Right ventricle myocardium inferior (tissue), 1 donor: ENCODE results near the gene TSC22D4. TPM values are rescaled to one million over a fixed set of nuclear protein-coding genes. Genes with fewer than 3 reads are reported as not detected.
"Not testable (repeated sequence)": the region's sequence is repeated elsewhere in the genome, so short reads cannot be mapped to it uniquely, and the experiment has no call there.

Experiments
- ATAC-seq: fragments of 200-7000 bp; cut with Tn5 transposase; one replicate; pipeline ENCODE4 v1.9.1; 2020; ENCODE audit warnings: mild to moderate bottlenecking, moderate library complexity
- DNase-seq: peaks from one replicate; pipeline ENCODE4 v3.0.0; 2021; ENCODE audit errors: missing footprints
- intact Hi-C: fragments of 100-400 bp; cut with DNase I; formaldehyde crosslinking; loops from one replicate; pipeline ENCODE4 v1.11.0; 2022
- long read RNA-seq: library from polyadenylated mRNA; unstranded; transcript quantifications from one replicate; pipeline ENCODE4 v2.0.0, GENCODE V29; 2021
- total RNA-seq: library from RNA; stranded (reverse); fragmentation: NEBNext Ultra II Directional; extraction: Animal tissue kit (Norgen Biotek cat#: 25700); gene quantifications from one replicate; pipeline ENCODE4 v1.2.1, GENCODE V29; 2021
- donor health status: DM: no; HTN: yes; CAD: no; lungs with severe emphysema.

The TSC22D4 gene
- total RNA-seq: 50.3 TPM
- long read RNA-seq, transcript TSC22D4-201 (5 exons, 2,383 nt): major isoform, 15 of 30 reads
- long read RNA-seq, partial matches to known transcripts: 13 of 30 reads
- long read RNA-seq, other reads (novel, unspliced or antisense): 2 of 30 reads

- ATAC-seq (peak; percentile 92), DNase-seq (peak; percentile 97)
- intact Hi-C loops: loop anchor here (1.0 kb wide), 1 partner anchor 10 kb away; no protein-coding TSS in a partner anchor
Measured at GRCh38 chr7:100478958-100479660, at the start of gene TSC22D4. TSC22D4 (minus strand) TSS chr7:100479214; CDS start chr7:100478038, 1,176 bp downstream.

GRCh38 chr7:100528108-100528866, 49.3 kb upstream of the TSC22D4 start:
- intact Hi-C loops, ATAC-seq, DNase-seq: not testable (repeated sequence)

GRCh38 chr7:100523192-100523591, 44.2 kb upstream of the TSC22D4 start:
- not testable (repeated sequence) for DNase-seq

GRCh38 chr7:100521909-100522593, 43.0 kb upstream of the TSC22D4 start:
- intact Hi-C loops, DNase-seq, ATAC-seq: not testable (repeated sequence)

More at GRCh38 chr7:100523192-100523591, 44.2 kb upstream of the TSC22D4 start:
- intact Hi-C loops, ATAC-seq: not testable (repeated sequence)

GRCh38 chr7:100521076-100521475, 42.1 kb upstream of the TSC22D4 start:
- DNase-seq (no peak), ATAC-seq (no peak)
- intact Hi-C loops: no loop called here

- no peak for ATAC-seq
- no peak for DNase-seq
- intact Hi-C loops: no loop called here
Measured at GRCh38 chr7:100520138-100520537, 41.1 kb upstream of the TSC22D4 start.

- ATAC-seq: no peak
- intact Hi-C loops: no loop called here
Measured at GRCh38 chr7:100519580-100519979, 40.6 kb upstream of the TSC22D4 start.

GRCh38 chr7:100517305-100517704, 38.3 kb upstream of the TSC22D4 start:
- no peak for ATAC-seq
- no peak for DNase-seq
- intact Hi-C loops: no loop called here

More at GRCh38 chr7:100519580-100519979, 40.6 kb upstream of the TSC22D4 start:
- no peak for DNase-seq

- DNase-seq (no peak), ATAC-seq (peak; percentile 88)
- intact Hi-C loops: no loop called here
Measured at GRCh38 chr7:100516135-100516812, 37.3 kb upstream of the TSC22D4 start.

- DNase-seq (no peak), ATAC-seq (no peak)
- intact Hi-C loops: no loop called here
Measured at GRCh38 chr7:100515072-100515532, 36.1 kb upstream of the TSC22D4 start.

GRCh38 chr7:100513212-100513810, 34.3 kb upstream of the TSC22D4 start:
- intact Hi-C loops: no loop called here
- ATAC-seq (no peak), DNase-seq (no peak)

- intact Hi-C loops: no loop called here
- ATAC-seq (no peak), DNase-seq (no peak)
Measured at GRCh38 chr7:100510437-100511239, 31.6 kb upstream of the TSC22D4 start.

GRCh38 chr7:100509231-100509630, 30.2 kb upstream of the TSC22D4 start:
- intact Hi-C loops: no loop called here

GRCh38 chr7:100506356-100506923, 27.4 kb upstream of the TSC22D4 start:
- no peak for ATAC-seq
- intact Hi-C loops: no loop called here
- DNase-seq: no peak

More at GRCh38 chr7:100509231-100509630, 30.2 kb upstream of the TSC22D4 start:
- DNase-seq (no peak), ATAC-seq (no peak)

GRCh38 chr7:100504887-100505611, 26.0 kb upstream of the TSC22D4 start:
- intact Hi-C loops: no loop called here
- ATAC-seq (no peak), DNase-seq (no peak)

- ATAC-seq, DNase-seq, intact Hi-C loops: not testable (repeated sequence)
Measured at GRCh38 chr7:100504031-100504430, 25.0 kb upstream of the TSC22D4 start.
